ENCODE measurements around the gene SVIL. TPM values are rescaled to one million over a fixed set of nuclear protein-coding genes. Genes with fewer than 3 reads are reported as not detected.

SVIL gene
- total and polyA plus RNA-seq, 2 of the 13 experiments (the other 11 are each of a cell fraction or from before 2014, with no cell fraction given): 3.9 to 12.1 TPM

DNA sequence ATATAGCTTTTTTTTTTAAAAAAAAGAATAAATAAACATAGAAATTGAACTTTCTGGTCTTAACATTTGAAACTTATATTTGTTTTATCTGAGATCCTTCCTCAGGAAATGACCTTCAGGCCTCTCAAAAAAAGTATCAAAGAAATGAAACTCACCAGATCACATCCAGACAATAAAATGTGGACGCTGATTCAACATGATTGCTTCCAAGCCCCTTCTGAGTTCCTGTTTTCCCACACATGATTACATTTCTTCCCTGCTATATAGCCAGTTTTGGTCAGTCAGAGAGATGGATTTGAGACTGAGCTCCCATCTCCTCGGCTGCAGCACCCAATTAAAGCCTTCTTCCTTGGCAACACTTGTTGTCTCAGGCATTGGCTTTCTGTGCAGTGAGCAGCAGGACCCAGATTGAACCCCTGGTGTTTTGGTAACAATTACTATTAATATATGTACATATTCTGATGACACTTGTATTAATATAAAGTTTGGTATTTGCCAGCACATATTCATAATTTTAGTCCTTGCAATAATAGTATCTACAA is 21.8 kb upstream of the SVIL start:
- in situ Hi-C loops (cut with HindIII; ENCODE audit: extremely low pct_ligation_motif_present, low pct_unique_long_range_greater_than_20kb): no loop called here
- POLR2A ChIA-PET: no interaction called here
- ATAC-seq: no peak

More for the DNA sequence above, 21.8 kb upstream of the SVIL start:
- TF ChIP-seq ZNF124 (CRISPR knock-in tag; IDR thresholded peaks at IDR 0.05) (peak; percentile 99), TSC22D2 (CRISPR knock-in tag; IDR thresholded peaks at IDR 0.05; ENCODE audit: borderline replicate concordance) (no peak), ATRX (CRISPR knock-in tag; IDR thresholded peaks at IDR 0.05; ENCODE audit: borderline replicate concordance) (no peak), SRSF1 (optimal IDR thresholded peaks at IDR 0.05; ENCODE audit: low read depth, low read length) (no peak), GATA4 (IDR thresholded peaks at IDR 0.05; ENCODE audit: borderline replicate concordance, low read depth) (no peak), ARNT2 (CRISPR knock-in tag; IDR thresholded peaks at IDR 0.05; ENCODE audit: low read depth) (no peak), CHCHD3 (CRISPR knock-in tag; IDR thresholded peaks at IDR 0.05) (no peak)
- TF ChIP-seq, protein P1, sequence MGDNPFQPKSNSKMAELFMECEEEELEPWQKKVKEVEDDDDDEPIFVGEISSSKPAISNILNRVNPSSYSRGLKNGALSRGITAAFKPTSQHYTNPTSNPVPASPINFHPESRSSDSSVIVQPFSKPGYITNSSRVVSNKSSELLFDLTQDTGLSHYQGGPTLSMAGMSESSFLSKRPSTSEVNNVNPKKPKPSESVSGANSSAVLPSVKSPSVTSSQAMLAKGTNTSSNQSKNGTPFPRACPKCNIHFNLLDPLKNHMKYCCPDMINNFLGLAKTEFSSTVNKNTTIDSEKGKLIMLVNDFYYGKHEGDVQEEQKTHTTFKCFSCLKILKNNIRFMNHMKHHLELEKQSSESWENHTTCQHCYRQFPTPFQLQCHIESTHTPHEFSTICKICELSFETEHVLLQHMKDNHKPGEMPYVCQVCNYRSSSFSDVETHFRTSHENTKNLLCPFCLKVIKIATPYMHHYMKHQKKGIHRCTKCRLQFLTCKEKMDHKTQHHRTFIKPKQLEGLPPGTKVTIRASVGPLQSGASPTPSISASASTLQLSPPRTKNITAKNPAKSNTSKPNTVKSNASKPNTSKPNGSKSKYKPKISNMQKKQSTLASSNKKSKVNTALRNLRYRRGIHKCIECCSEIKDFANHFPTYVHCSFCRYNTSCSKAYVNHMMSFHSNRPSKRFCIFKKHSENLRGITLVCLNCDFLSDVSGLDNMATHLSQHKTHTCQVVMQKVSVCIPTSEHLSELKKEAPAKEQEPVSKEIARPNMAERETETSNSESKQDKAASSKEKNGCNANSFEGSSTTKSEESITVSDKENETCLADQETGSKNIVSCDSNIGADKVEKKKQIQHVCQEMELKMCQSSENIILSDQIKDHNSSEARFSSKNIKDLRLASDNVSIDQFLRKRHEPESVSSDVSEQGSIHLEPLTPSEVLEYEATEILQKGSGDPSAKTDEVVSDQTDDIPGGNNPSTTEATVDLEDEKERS (CRISPR knock-in tag; IDR thresholded peaks at IDR 0.05): peak; percentile 67; the same call in 1 of the 2 replicates
- no peak overlapping the region for H3K27ac ChIP-seq (ENCODE audit: extremely low read length, insufficient read depth, low read length)
- FAIRE-seq (no peak), DNase-seq (ENCODE audit: low spot score) (no peak)
- peaks cover 27% of the 10 kb centered on the region for H3K9me3 ChIP-seq (ENCODE audit: low read length)
- no peak overlapping the region for H2AFZ ChIP-seq (ENCODE audit: low read length)
- peaks cover 20% of the 10 kb centered on the region for H3K4me1 ChIP-seq (ENCODE audit: insufficient read depth, low read length)
- no peaks in the 10 kb centered on the region for H4K20me1 ChIP-seq (ENCODE audit: insufficient read depth, low read length)
- no peak overlapping the region for H3K4me2 ChIP-seq (ENCODE audit: low read depth, low read length)
- H3K27me3 ChIP-seq (ENCODE audit: control insufficient read depth in 1 of 2, insufficient read depth in 2 of 2, low read length in 2 of 2): no peaks in the 10 kb centered on the region
- no peak overlapping the region for H3K9ac ChIP-seq (ENCODE audit: insufficient read depth, low read depth, low read length)
- no peaks in the 10 kb centered on the region for H3K79me2 ChIP-seq (ENCODE audit: insufficient read depth, low read length)
- 95% methylated on average over 2 of the region's 2 CpGs for WGBS (ENCODE audit: low lambda C conversion rate)
- no peak overlapping the region for H3K4me3 ChIP-seq (replicated peaks in 1 of 3; ENCODE audit: insufficient read depth in 1 of 3, low read depth in 2 of 3, low read length in 3 of 3)
- BruUV-seq (replicated peaks): TSS peak; percentile 22
- intact Hi-C loops (cut with micrococcal nuclease; ENCODE audit: unreplicated experiment): no loop called here
- CTCF ChIA-PET (ENCODE audit: low intra/inter-chr PET ratio, low total read pairs): no interaction called here
- H3K36me3 ChIP-seq (replicated peaks in 1 of 2; ENCODE audit: control insufficient read depth in 1 of 2, insufficient read depth in 2 of 2, low read length in 2 of 2): peaks cover 4 to 17% of the 10 kb centered on the region in 2 experiments; a peak in 4 of 5 replicates
